HUES64 (cell line): ENCODE data around the gene PRR27.

Source experiments
- H3K27ac ChIP-seq: 2 replicates; pipeline ENCODE4 v1.7.0; 2013; ENCODE audit warnings: low read depth, low read length, inconsistent platforms
- H3K27me3 ChIP-seq: 2 replicates; pipeline ENCODE4 v1.6.1; 2013; ENCODE audit warnings: mild to moderate bottlenecking, low read length; ENCODE audit not compliant: insufficient read depth
- H3K36me3 ChIP-seq: 2 replicates; pipeline ENCODE4 v1.6.1; 2013; ENCODE audit warnings: mild to moderate bottlenecking, low read length; ENCODE audit not compliant: insufficient read depth
- H3K4me1 ChIP-seq: 2 replicates; pipeline ENCODE4 v1.6.1; 2013; ENCODE audit warnings: mild to moderate bottlenecking, low read length, moderate library complexity; ENCODE audit not compliant: insufficient read depth
- H3K4me3 ChIP-seq: 2 replicates; pipeline ENCODE4 v1.5.1; 2013; ENCODE audit warnings: mild to moderate bottlenecking, low read length, moderate library complexity
- H3K9ac ChIP-seq: 2 replicates; pipeline ENCODE4 v1.6.1; 2013; ENCODE audit warnings: mild to moderate bottlenecking, low read depth, low read length
- H3K9me3 ChIP-seq: 2 replicates; pipeline ENCODE4 v1.6.1; 2013; ENCODE audit warnings: low read depth, low read length; ENCODE audit not compliant: insufficient read depth
- WGBS: fragments of 150-250, 120-280 bp; methylation state at CpG from one replicate; pipeline ENCODE4 v1.1.7; 2013; ENCODE audit warnings: missing lambda C conversion rate; 5-methylcytosine and 5-hydroxymethylcytosine counted together

The PRR27 gene

DNA sequence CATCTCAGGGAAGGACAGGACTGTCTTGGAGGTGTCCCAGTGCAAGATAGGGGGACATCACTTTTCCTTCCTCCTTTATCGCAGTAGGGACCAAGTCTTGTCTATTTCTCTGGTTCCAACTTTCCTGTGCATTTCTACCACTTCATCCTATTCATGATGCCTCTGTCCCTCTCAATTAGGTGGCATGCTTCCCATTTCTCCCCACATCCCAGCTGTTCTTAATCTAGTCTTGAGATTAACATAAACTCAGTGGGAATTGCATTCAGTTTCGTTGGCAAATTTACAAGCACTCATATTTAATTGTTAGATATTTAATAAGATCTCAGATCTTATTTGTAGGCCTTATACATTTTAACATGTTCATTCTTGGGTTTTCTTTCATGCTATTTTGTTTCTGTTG is 25.8 kb downstream of the PRR27 start:
- 93% methylated on average over 1 of the region's 2 CpGs for WGBS
- H3K9me3 ChIP-seq: no peaks in the 10 kb centered on the region
- H3K4me1 ChIP-seq: no peaks in the 10 kb centered on the region
- no peak overlapping the region for H3K27ac ChIP-seq
- H3K4me3 ChIP-seq: no peak overlapping the region
- no peaks in the 10 kb centered on the region for H3K36me3 ChIP-seq
- H3K9ac ChIP-seq: no peak overlapping the region
- H3K27me3 ChIP-seq: no peaks in the 10 kb centered on the region

DNA sequence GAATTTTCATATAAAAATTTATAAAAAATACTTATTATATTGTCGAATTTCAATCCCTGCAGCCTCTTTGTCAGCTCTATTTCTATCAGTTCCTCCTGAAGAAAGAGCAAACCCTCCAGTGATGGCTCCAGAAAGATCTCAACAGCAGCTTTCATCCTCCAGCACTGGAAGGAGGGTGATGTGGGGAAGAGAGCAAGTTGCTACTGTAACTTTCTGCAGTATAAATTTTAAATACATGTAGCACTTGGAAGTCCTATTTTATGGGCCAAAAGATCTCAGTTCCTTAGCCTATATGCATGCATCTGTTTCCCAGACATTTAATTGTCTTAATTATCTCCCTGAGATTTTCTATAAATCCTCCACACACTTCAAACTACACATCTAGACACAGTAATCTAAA is 27.8 kb downstream of the PRR27 start:
- H3K4me1 ChIP-seq: no peaks in the 10 kb centered on the region
- H3K36me3 ChIP-seq: no peaks in the 10 kb centered on the region
- H3K9ac ChIP-seq: no peak overlapping the region
- no CpG with 5 or more reads among the region's 1 CpG for WGBS
- no peak overlapping the region for H3K4me3 ChIP-seq
- H3K27me3 ChIP-seq: no peaks in the 10 kb centered on the region
- H3K9me3 ChIP-seq: no peaks in the 10 kb centered on the region
- no peak overlapping the region for H3K27ac ChIP-seq

DNA sequence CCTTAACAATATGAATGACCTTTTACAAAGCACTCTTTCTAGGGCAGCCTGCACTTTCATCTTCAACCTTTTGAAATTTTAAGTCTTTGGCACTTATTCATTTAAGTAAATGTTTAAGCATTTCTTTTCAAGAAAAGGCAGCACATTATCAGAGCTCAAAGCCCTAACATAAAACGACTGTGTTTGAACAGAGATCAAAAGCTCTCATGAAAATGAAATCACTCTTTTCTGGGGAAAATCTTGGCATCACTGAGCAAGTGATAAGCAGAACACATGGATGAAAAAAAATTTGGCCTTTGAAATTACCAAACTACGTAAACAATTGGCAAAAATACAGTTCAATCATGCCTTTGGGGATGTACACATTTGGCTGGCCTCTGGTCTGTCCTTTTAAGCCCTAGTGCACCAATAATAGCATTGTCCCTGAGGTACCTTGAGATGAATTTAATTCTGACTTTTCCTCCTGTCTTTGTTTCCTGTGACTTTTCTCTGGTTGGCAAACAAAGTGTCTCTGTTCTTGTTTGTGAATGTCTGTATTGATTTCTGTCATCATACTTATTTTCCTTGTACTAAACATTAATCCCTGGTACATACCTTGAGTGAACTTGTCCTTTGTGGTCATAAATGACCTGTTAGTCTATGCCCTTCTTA is 28.6 kb downstream of the PRR27 start:
- 80% methylated on average over 2 of the region's 2 CpGs for WGBS
- Histone ChIP-seq H3K9me3 (no peaks in the 10 kb centered on the region), H3K36me3 (no peaks in the 10 kb centered on the region), H3K27me3 (no peaks in the 10 kb centered on the region), H3K4me1 (no peaks in the 10 kb centered on the region), H3K27ac (no peak overlapping the region), H3K9ac (no peak overlapping the region), H3K4me3 (no peak overlapping the region)

DNA sequence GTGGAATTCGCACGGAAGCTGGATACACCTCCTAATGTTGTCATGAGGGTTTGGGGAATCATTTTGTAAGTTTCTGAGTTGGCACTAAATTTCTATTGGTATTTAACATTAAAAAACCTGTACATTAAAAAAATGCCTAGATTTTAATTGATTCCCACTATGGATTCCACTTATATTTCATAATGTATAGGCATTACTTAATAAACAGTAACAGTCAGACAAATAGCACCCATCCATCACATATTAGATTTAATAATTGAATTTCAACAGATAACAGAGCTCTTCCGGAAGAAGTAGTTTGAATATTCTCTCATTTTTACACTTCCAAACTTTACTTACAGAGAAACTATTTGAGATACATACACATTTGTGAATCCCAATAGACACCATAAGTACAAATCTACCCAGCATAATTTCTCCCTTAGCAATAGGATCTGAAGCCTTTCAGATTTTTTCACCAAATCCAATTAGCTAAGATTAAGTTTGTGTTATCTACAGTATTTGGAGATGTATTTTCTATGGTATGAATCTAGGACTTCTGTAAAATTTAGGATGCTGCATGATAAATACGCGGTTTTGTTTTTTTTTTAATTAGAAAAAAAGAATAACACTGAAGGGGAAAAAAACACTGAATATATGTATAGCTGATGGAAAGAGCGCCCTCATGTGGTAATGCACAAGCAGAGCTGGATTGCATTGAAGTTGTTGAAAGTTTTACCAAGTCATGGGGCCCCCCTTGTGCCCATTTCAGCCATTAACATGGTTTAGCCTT is 29.3 kb downstream of the PRR27 start:
- no peak overlapping the region for H3K27ac ChIP-seq
- no peaks in the 10 kb centered on the region for H3K27me3 ChIP-seq
- 50% methylated on average over 6 of the region's 6 CpGs for WGBS
- no peaks in the 10 kb centered on the region for H3K36me3 ChIP-seq
- no peak overlapping the region for H3K9ac ChIP-seq
- no peak overlapping the region for H3K4me3 ChIP-seq
- no peaks in the 10 kb centered on the region for H3K9me3 ChIP-seq
- H3K4me1 ChIP-seq: no peaks in the 10 kb centered on the region

DNA sequence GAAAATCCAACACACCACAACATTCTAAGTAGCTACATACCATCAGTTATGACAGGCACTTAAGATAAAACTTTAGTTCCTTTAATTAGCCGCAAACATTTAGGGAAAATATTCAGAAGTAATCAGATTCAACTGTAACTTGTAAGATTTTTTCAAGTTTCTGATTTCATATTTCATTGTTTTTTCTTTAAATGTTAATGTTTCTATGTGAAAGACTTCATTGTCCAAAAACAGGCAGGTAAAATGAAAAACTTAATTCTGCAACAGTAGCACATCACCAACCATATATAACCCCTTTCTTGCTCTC is 29.9 kb downstream of the PRR27 start:
- Histone ChIP-seq H3K36me3 (no peaks in the 10 kb centered on the region), H3K27ac (no peak overlapping the region), H3K4me3 (no peak overlapping the region), H3K9me3 (no peaks in the 10 kb centered on the region), H3K27me3 (no peaks in the 10 kb centered on the region), H3K9ac (no peak overlapping the region), H3K4me1 (no peaks in the 10 kb centered on the region)
- WGBS: no CpG with 5 or more reads among the region's 1 CpG

DNA sequence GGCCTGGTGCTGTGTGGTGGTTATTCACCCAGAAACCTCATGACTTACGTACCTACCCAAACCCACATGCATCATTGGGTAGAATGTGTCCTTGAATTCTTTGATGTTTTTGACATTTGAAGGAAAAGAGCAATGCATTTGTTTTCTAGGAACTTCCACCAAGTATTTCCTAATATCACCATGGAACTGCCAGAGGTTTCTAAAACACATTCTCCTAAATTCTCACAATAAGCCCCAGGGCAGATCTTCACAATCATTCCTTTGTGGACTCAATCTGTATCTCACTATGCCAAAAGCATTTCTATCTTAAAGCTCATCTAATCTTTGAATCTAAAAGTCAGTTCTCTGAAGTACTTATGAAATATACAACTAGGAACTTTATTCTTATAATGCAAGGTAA is 33.2 kb downstream of the PRR27 start:
- WGBS: no CpG with 5 or more reads among the region's 1 CpG
- Histone ChIP-seq H3K9me3 (no peaks in the 10 kb centered on the region), H3K27me3 (no peaks in the 10 kb centered on the region), H3K9ac (no peak overlapping the region), H3K4me1 (no peaks in the 10 kb centered on the region), H3K36me3 (no peaks in the 10 kb centered on the region), H3K27ac (no peak overlapping the region), H3K4me3 (no peak overlapping the region)

DNA sequence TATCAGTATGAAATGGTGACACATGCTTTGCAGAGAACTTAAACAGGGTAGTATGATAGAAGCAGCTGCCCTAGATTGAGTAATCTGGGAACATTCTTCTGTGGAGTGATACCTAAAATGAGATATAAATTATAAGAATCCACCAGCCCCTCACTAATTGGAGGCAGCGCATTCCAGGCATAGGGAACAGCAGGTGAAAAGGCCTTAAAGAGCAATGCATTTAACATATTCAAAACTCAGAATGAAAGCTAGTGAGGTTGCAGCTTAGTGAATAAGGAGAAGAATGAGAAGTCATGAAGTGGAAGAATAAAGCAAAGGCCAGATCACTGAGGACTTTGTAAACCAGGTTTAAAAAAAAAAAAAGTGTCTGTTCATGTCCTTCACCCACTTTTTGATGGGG is 36.5 kb downstream of the PRR27 start:
- Histone ChIP-seq H3K36me3 (no peaks in the 10 kb centered on the region), H3K27ac (no peak overlapping the region), H3K9me3 (no peaks in the 10 kb centered on the region), H3K4me3 (no peak overlapping the region), H3K4me1 (no peaks in the 10 kb centered on the region), H3K9ac (no peak overlapping the region), H3K27me3 (no peaks in the 10 kb centered on the region)
- no CpG with 5 or more reads among the region's 1 CpG for WGBS

DNA sequence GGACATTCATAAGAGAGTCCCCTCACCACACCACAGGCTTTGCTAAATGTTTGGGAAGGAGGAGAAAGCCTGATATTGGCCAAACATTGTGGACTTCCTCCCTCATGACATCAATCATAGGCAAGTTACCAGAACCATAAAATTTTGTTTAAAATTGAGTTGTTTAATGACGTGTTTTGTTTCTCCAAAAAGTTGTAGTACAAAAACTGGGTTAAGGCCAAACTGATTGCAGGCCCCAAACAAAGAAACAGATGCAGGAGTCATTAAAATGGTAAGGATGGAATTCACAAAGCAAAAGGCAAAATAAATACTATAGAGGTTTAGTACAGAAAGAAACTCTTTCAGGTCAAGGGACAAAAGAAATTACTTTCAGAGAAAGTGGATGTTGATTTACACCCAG is 37.6 kb downstream of the PRR27 start:
- H3K36me3 ChIP-seq: no peaks in the 10 kb centered on the region
- WGBS: 83% methylated on average over 1 of the region's 1 CpG
- no peaks in the 10 kb centered on the region for H3K9me3 ChIP-seq
- H3K9ac ChIP-seq: no peak overlapping the region
- no peaks in the 10 kb centered on the region for H3K27me3 ChIP-seq
- no peak overlapping the region for H3K27ac ChIP-seq
- no peaks in the 10 kb centered on the region for H3K4me1 ChIP-seq
- H3K4me3 ChIP-seq: no peak overlapping the region

DNA sequence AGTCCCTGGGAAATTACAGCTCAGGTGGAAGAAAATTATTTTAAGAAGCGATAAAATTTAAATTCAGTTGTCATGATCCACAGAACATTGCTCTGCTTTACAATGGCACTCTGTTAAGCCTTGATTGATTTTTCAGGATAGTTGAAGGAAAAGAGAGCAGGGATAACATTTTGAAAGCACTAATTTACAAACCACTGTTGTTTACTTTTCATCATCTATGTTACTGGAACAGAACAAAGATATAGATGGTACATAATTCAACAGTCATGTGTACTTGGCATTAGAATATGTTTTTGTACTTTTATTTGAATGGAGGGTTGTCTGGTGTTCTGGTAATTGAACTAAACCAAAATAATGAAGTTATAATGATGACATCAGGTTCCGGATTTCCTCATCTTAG is 38.9 kb downstream of the PRR27 start:
- Histone ChIP-seq H3K36me3 (no peaks in the 10 kb centered on the region), H3K27me3 (no peaks in the 10 kb centered on the region), H3K9ac (no peak overlapping the region), H3K9me3 (no peaks in the 10 kb centered on the region), H3K4me1 (peaks cover 3% of the 10 kb centered on the region), H3K4me3 (no peak overlapping the region), H3K27ac (no peak overlapping the region)
- 100% methylated on average over 2 of the region's 2 CpGs for WGBS

DNA sequence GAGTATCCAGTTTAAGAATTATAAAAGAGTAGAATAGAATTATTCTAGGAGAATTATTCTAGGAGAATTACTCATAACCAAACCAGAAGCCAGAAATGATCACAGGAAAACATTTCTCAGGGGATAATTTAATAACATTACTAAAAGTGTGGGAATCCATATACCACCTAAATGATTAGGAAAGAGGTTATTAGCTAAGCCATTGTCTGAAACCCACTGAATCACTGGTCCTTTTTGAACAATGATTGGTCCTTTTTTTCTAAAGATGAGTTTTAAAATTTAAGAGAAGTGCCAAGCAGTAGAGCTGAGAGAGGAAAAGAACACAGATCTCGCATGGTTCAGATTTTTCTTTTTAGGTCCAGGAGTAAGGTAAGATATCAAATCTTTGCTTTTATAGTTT is 41.4 kb downstream of the PRR27 start, which contains the start of gene ODAM:
TSS of gene ODAM (plus strand) at position 301 of the 400 bp plus-strand sequence. CDS start 819 bp downstream, outside the sequence.
- WGBS: 95% methylated on average over 1 of the region's 1 CpG
- H3K4me3 ChIP-seq: no peak within 1 kb of the TSS
- no peak within 1 kb of the TSS for H3K9ac ChIP-seq
- no peaks in the 10 kb centered on the region for H3K9me3 ChIP-seq
- H3K27me3 ChIP-seq: no peaks in the 10 kb centered on the region
- no peak within 1 kb of the TSS for H3K27ac ChIP-seq
- H3K4me1 ChIP-seq: peaks cover 6% of the 10 kb centered on the region
- no peaks in the 10 kb centered on the region for H3K36me3 ChIP-seq

DNA sequence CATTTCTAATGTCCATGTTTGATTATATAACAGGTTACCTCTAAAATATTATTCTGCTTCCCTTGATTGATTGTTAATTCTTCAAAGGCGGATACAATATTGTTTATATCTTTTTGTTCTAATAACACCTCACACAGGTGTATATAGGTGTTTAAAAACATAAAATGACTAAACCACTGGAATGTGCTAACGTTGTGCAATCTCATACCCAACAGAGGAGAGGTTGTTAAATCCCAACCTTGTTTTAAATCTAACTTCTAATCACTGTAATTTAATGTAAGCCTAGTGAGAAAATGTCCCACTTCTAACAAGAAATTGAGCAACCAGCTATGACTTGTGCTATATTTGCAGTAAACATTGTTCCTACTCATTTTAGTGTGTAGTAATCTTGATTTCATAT is 42.8 kb downstream of the PRR27 start:
- Histone ChIP-seq H3K9me3 (no peaks in the 10 kb centered on the region), H3K27ac (no peak overlapping the region), H3K9ac (no peak overlapping the region), H3K4me1 (peaks cover 6% of the 10 kb centered on the region), H3K27me3 (no peaks in the 10 kb centered on the region), H3K36me3 (no peaks in the 10 kb centered on the region), H3K4me3 (no peak overlapping the region)
- WGBS: no CpG with 5 or more reads among the region's 2 CpGs
